GM18517 (cell line): ENCODE measurements around the gene MRPL48.

Experiments
- ATAC-seq: cut with Tn5 transposase; IDR thresholded peaks from one replicate; pipeline ENCODE4 v1.9.1; 2021; ENCODE audit warnings: mild to moderate bottlenecking, moderate library complexity; ENCODE audit not compliant: unreplicated experiment

MRPL48 gene

GRCh38 chr11:73888244-73888643 lies 100.6 kb downstream of the MRPL48 start:
- no peak for ATAC-seq

- ATAC-seq = no peak
Measured at GRCh38 chr11:73889019-73889418, 101.3 kb downstream of the MRPL48 start.

DNA sequence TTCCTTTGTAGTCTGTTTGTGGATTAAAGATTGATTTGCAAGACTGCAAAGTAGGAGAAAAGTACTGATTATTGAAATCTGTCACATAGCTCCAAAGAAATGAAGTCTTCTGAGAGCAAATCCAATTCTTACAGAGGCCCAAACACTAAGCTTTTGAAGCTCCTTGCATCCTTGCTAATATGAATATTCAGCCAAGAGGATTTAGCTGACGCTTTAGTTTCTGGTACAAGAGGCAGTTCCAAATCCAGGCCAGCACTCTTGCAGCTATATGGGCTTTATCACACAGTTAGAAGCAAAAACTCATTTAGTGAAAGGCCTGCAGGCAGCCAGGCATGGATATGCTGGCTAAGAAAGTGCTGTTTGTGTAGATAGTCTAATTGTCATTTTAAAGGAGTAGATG lies 101.9 kb downstream of the MRPL48 start:
- no peak for ATAC-seq

DNA sequence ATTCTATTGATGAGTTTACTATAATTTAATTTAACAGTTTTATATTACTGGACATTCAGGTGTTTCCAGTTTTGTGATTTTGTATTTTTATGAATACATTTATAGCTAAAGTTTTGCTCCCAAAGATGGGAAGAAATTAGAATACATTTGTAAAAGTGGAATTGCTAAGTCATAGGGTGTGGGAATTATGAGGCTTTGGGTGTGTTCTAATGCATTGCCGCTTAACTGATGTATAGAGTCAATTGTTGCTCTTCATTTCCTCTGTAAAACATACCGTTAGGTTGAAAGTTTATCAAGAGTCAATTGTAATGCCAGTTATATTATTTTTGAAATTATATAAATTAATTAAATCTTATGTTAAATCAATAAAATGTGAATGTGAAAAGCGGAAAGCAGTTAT lies 105.4 kb downstream of the MRPL48 start:
- no peak for ATAC-seq

- ATAC-seq = no peak
Measured at GRCh38 chr11:73894725-73895335, 107.2 kb downstream of the MRPL48 start.

GRCh38 chr11:73902303-73902702 lies 114.6 kb downstream of the MRPL48 start:
- no peak for ATAC-seq

GRCh38 chr11:73907191-73907590 lies 119.5 kb downstream of the MRPL48 start:
- ATAC-seq = no peak

DNA sequence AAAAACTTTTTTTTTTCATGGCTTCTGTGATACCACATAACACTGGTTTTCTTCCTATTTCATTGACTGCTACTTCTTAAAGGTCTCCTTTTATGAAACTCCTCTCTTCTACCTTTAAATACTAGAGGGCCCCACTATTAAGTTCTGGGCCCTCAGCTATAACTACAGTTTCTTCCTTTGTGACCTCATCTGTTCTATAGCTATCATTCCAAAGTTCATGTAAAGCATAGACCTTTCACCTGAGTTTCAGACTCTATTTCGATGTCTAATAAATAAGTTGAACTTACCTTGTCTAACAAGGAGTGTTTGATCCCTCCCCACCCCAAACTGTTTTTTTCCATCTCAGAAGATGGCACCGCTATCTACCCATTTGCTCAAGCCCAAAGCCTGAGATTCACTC lies 124.4 kb downstream of the MRPL48 start:
- ATAC-seq = no peak

GRCh38 chr11:73913472-73913871 lies 125.8 kb downstream of the MRPL48 start:
- ATAC-seq = no peak

GRCh38 chr11:73914284-73914683 lies 126.6 kb downstream of the MRPL48 start:
- ATAC-seq = no peak
